H9 (cell line): ENCODE results near the gene SFRP5. TPM values are rescaled to one million over a fixed set of nuclear protein-coding genes. Genes with fewer than 3 reads are reported as not detected.

Experiments used
- DNase-seq: peaks from one replicate; pipeline ENCODE4 v3.0.0-alpha.2; 2017
- H2AFZ ChIP-seq: one replicate; pipeline ENCODE4 v1.6.1; 2013; ENCODE audit warnings: mild to moderate bottlenecking, low read length, control low read depth, moderate library complexity
- H2AK5ac ChIP-seq: 2 replicates; pipeline ENCODE4 v1.6.1; 2013; ENCODE audit warnings: low read length, control low read depth, mixed read lengths; ENCODE audit not compliant: insufficient read length
- H2BK120ac ChIP-seq: one replicate; pipeline ENCODE4 v1.6.1; 2013; ENCODE audit warnings: low read depth, mild to moderate bottlenecking, low read length, control low read depth, inconsistent platforms; ENCODE audit not compliant: poor library complexity, severe bottlenecking
- H2BK12ac ChIP-seq: 2 replicates; pipeline ENCODE4 v1.6.1; 2013; ENCODE audit warnings: low read length, control low read depth, mixed read lengths, low read depth; ENCODE audit not compliant: insufficient read length
- H2BK15ac ChIP-seq: 2 replicates; pipeline ENCODE4 v1.6.1; 2013; ENCODE audit warnings: low read depth, low read length, control low read depth
- H2BK20ac ChIP-seq: one replicate; pipeline ENCODE4 v1.6.1; 2013; ENCODE audit warnings: low read depth, mild to moderate bottlenecking, low read length, control low read depth, inconsistent platforms; ENCODE audit not compliant: poor library complexity, severe bottlenecking
- H2BK5ac ChIP-seq: 2 replicates; pipeline ENCODE4 v1.6.1; 2013; ENCODE audit warnings: low read length, control low read depth, mixed read lengths; ENCODE audit not compliant: insufficient read length
- H3K14ac ChIP-seq: 2 replicates; pipeline ENCODE4 v1.6.1; 2013; ENCODE audit warnings: low read length, control low read depth; ENCODE audit not compliant: insufficient read depth
- H3K18ac ChIP-seq: 2 replicates; pipeline ENCODE4 v1.6.1; 2013; ENCODE audit warnings: low read depth, mild to moderate bottlenecking, mixed read lengths, low read length, control low read depth; ENCODE audit not compliant: insufficient read length
- H3K23ac ChIP-seq: 2 replicates; pipeline ENCODE4 v1.6.1; 2013; ENCODE audit warnings: low read length, control low read depth, mixed read lengths, low read depth; ENCODE audit not compliant: insufficient read length
- H3K23me2 ChIP-seq: 2 replicates; pipeline ENCODE4 v1.6.1; 2013; ENCODE audit warnings: low read depth, mild to moderate bottlenecking, mixed read lengths, low read length, control low read depth; ENCODE audit not compliant: insufficient read length, poor library complexity, severe bottlenecking
- H3K27ac ChIP-seq: 2 replicates; pipeline ENCODE4 v1.5.1; 2013; ENCODE audit warnings: low read length, control low read depth, mixed read lengths, low read depth; ENCODE audit not compliant: insufficient read length
- H3K27me3 ChIP-seq: 2 replicates; pipeline ENCODE4 v1.6.1; 2013; ENCODE audit warnings: low read length, control low read depth, inconsistent platforms; ENCODE audit not compliant: insufficient read depth
- H3K4ac ChIP-seq: 2 replicates; pipeline ENCODE4 v1.6.1; 2013; ENCODE audit warnings: low read depth, mild to moderate bottlenecking, control low read depth, inconsistent platforms, low read length, moderate library complexity
- H3K4me1 ChIP-seq: 2 replicates; pipeline ENCODE4 v1.6.1; 2013; ENCODE audit warnings: low read length, control low read depth, inconsistent platforms; ENCODE audit not compliant: insufficient read depth
- H3K4me2 ChIP-seq: 2 replicates; pipeline ENCODE4 v1.6.1; 2013; ENCODE audit warnings: low read length, control low read depth, mixed read lengths; ENCODE audit not compliant: insufficient read length, insufficient read depth
- H3K56ac ChIP-seq: 2 replicates; pipeline ENCODE4 v1.6.1; 2013; ENCODE audit warnings: low read depth, mild to moderate bottlenecking, mixed read lengths, low read length, control low read depth; ENCODE audit not compliant: insufficient read length
- H3K79me1 ChIP-seq: 2 replicates; pipeline ENCODE4 v1.6.1; 2013; ENCODE audit warnings: low read depth, mild to moderate bottlenecking, moderate library complexity, low read length, control low read depth, inconsistent platforms; ENCODE audit not compliant: insufficient read depth, poor library complexity, severe bottlenecking
- H3K79me2 ChIP-seq: 2 replicates; pipeline ENCODE4 v1.6.1; 2013; ENCODE audit warnings: low read length, control low read depth, inconsistent platforms; ENCODE audit not compliant: insufficient read depth
- H3K9ac ChIP-seq: 2 replicates; pipeline ENCODE4 v1.6.1; 2013; ENCODE audit warnings: low read length, control low read depth, mixed read lengths; ENCODE audit not compliant: insufficient read length; ENCODE audit errors: extremely low read depth
- H3K9me3 ChIP-seq: one replicate; pipeline ENCODE4 v1.6.1; 2013; ENCODE audit warnings: low read depth, low read length, inconsistent platforms; ENCODE audit not compliant: control insufficient read depth
- H3T11ph ChIP-seq: one replicate; pipeline ENCODE4 v1.6.1; 2013; ENCODE audit warnings: mild to moderate bottlenecking, low read length, control low read depth, inconsistent platforms
- H4K20me1 ChIP-seq: one replicate; pipeline ENCODE4 v1.6.1; 2013; ENCODE audit not compliant: control insufficient read depth, insufficient read length, insufficient read depth
- H4K5ac ChIP-seq: 2 replicates; pipeline ENCODE4 v1.6.1; 2013; ENCODE audit warnings: low read depth, mild to moderate bottlenecking, mixed read lengths, low read length, control low read depth; ENCODE audit not compliant: insufficient read length
- H4K8ac ChIP-seq: replicated peaks from 2 replicates; pipeline ENCODE4 v1.6.1; 2013; ENCODE audit warnings: low read length, control low read depth, mixed read lengths, low read depth; ENCODE audit not compliant: insufficient read length
- H4K91ac ChIP-seq: 2 replicates; pipeline ENCODE4 v1.6.1; 2013; ENCODE audit warnings: low read depth, mild to moderate bottlenecking, moderate library complexity, mixed read lengths, low read length, control low read depth; ENCODE audit not compliant: insufficient read length
- H3K27ac Mint-ChIP-seq, 3 experiments: 2 replicates in 2 of 3; 3 replicates in 1 of 3; pipeline ENCODE4 v1.8.0; 2020 to 2021; ENCODE audit warnings: mixed read lengths in 3 of 3, mild to moderate bottlenecking in 1 of 3, moderate library complexity in 1 of 3
- H3K27me3 Mint-ChIP-seq: 2 replicates; pipeline ENCODE4 v1.8.0; 2021; ENCODE audit warnings: low read depth, mild to moderate bottlenecking, moderate library complexity, mixed read lengths
- H3K36me3 Mint-ChIP-seq, 3 experiments: 2 replicates in 2 of 3; 3 replicates in 1 of 3; pipeline ENCODE4 v1.8.0; 2020 to 2021; ENCODE audit warnings: low read depth in 3 of 3, mixed read lengths in 3 of 3; ENCODE audit not compliant: insufficient read depth in 1 of 3
- H3K4me1 Mint-ChIP-seq, 2 experiments: 2 replicates each; pipeline ENCODE4 v1.8.0; 2020; ENCODE audit warnings: mixed read lengths in 2 of 2
- H3K4me3 Mint-ChIP-seq, 2 experiments: 2 replicates in 1 of 2; 3 replicates in 1 of 2; pipeline ENCODE4 v1.8.0; 2020 to 2021; ENCODE audit warnings: mild to moderate bottlenecking in 2 of 2, mixed read lengths in 2 of 2, moderate library complexity in 1 of 2
- H3K9me3 Mint-ChIP-seq, 2 experiments: 2 replicates in 1 of 2; 3 replicates in 1 of 2; pipeline ENCODE4 v1.8.0; 2020; ENCODE audit warnings: mild to moderate bottlenecking in 2 of 2, mixed read lengths in 2 of 2, moderate library complexity in 1 of 2
- WGBS: extraction: QIAGEN DNeasy Blood & Tissue Kit; methylation state at CpG from one replicate; pipeline ENCODE4 v1.1.7; 2013; ENCODE audit warnings: missing lambda C conversion rate, low lambda C conversion rate, mixed read lengths; ENCODE audit not compliant: insufficient read length; ENCODE audit errors: extremely low coverage; 5-methylcytosine and 5-hydroxymethylcytosine counted together
- total RNA-seq: library from RNA; stranded (reverse); gene quantifications from 2 replicates; pipeline ENCODE4 v1.2.1, GENCODE V29; 2021
- TF ChIP-seq, protein P1 (sequence below): fragments of 200-600 bp; sonication (generic); conservative IDR thresholded peaks from 3 replicates; pipeline ENCODE4 v1.8.0; 2021; ENCODE audit warnings: antibody characterized with exemption, mild to moderate bottlenecking

The SFRP5 gene
- total RNA-seq, 1 experiment from 2014 or later: 1.7 TPM

DNA sequence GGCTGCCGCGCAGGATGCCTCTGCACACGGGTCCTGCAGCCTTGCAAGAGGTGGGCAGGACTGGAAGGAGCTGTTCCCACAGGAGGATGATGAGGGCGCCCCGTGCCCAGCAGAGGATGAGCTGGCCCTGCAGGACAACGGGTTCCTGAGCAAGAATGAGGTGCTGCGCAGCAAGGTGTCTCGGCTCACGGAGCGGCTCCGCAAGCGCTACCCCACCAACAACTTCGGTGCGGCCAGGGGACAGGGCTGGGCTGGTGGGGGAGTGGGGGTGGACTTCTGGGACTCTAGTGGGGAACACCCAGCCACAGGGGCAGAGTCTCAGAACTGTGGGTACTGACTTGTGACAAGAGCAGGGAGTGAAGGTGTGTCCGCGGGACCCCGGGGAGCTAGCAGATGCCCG lies 18.8 kb downstream of the SFRP5 start:
- H3K18ac ChIP-seq: no peak overlapping the region
- H4K5ac ChIP-seq: no peak overlapping the region
- no peak overlapping the region for H2AK5ac ChIP-seq
- Mint-ChIP-seq H3K4me3 (no peak overlapping the region), H3K4me1 (no peaks in the 10 kb centered on the region), H3K36me3 (peaks cover 17 to 83% (median 74%) of the 10 kb centered on the region in 3 experiments; a peak in 6 of 7 replicates), H3K27ac (no peak overlapping the region), H3K27me3 (no peaks in the 10 kb centered on the region), H3K9me3 (no peaks in the 10 kb centered on the region)
- H3T11ph ChIP-seq: no peak overlapping the region
- H3K23ac ChIP-seq: no peak overlapping the region
- H4K91ac ChIP-seq: no peak overlapping the region
- TF ChIP-seq, protein P1, sequence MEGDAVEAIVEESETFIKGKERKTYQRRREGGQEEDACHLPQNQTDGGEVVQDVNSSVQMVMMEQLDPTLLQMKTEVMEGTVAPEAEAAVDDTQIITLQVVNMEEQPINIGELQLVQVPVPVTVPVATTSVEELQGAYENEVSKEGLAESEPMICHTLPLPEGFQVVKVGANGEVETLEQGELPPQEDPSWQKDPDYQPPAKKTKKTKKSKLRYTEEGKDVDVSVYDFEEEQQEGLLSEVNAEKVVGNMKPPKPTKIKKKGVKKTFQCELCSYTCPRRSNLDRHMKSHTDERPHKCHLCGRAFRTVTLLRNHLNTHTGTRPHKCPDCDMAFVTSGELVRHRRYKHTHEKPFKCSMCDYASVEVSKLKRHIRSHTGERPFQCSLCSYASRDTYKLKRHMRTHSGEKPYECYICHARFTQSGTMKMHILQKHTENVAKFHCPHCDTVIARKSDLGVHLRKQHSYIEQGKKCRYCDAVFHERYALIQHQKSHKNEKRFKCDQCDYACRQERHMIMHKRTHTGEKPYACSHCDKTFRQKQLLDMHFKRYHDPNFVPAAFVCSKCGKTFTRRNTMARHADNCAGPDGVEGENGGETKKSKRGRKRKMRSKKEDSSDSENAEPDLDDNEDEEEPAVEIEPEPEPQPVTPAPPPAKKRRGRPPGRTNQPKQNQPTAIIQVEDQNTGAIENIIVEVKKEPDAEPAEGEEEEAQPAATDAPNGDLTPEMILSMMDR: no peak
- no peak overlapping the region for H4K8ac ChIP-seq
- H3K27me3 ChIP-seq: no peaks in the 10 kb centered on the region
- H2BK20ac ChIP-seq: no peak overlapping the region
- no peak overlapping the region for H2BK12ac ChIP-seq
- no peak overlapping the region for H2BK5ac ChIP-seq
- WGBS: no CpG with 5 or more reads among the region's 18 CpGs
- DNase-seq: no peak
- H3K79me2 ChIP-seq: no peaks in the 10 kb centered on the region
- H3K4me2 ChIP-seq: no peak overlapping the region
- no peak overlapping the region for H3K27ac ChIP-seq
- H4K20me1 ChIP-seq: no peaks in the 10 kb centered on the region
- no peaks in the 10 kb centered on the region for H3K79me1 ChIP-seq
- H3K14ac ChIP-seq: no peak overlapping the region
- no peak overlapping the region for H2AFZ ChIP-seq
- no peak overlapping the region for H3K56ac ChIP-seq
- no peak overlapping the region for H3K4ac ChIP-seq
- no peaks in the 10 kb centered on the region for H3K4me1 ChIP-seq
- no peak overlapping the region for H3K9ac ChIP-seq
- H3K23me2 ChIP-seq: no peaks in the 10 kb centered on the region
- no peak overlapping the region for H2BK120ac ChIP-seq
- H3K9me3 ChIP-seq: no peaks in the 10 kb centered on the region
- H2BK15ac ChIP-seq: no peak overlapping the region
